NOMO-1 (cell line): ENCODE data around the gene FRMD1.

Experiments used
- DNase-seq, 2 experiments: peaks; one replicate each; lab custom pipeline; 2025; ENCODE audit not compliant: unreplicated experiment in 2 of 2; lab: John Stamatoyannopoulos, UW

The FRMD1 gene

GRCh38 chr6:168013250-168013915 is 65.6 kb downstream of the FRMD1 start:
- DNase-seq = no peak

GRCh38 chr6:168012431-168013249 is 66.4 kb downstream of the FRMD1 start:
- DNase-seq = no peak

- no peak for DNase-seq
Observed at GRCh38 chr6:168011291-168011690, 67.7 kb downstream of the FRMD1 start.

GRCh38 chr6:168009331-168009730 is 69.7 kb downstream of the FRMD1 start:
- no peak for DNase-seq

- DNase-seq = peak; percentile 35 to 48
Observed at GRCh38 chr6:168007592-168008338, 71.2 kb downstream of the FRMD1 start.

- no peak for DNase-seq
Observed at GRCh38 chr6:168005796-168006195, 73.2 kb downstream of the FRMD1 start.

GRCh38 chr6:168004945-168005344 is 74.1 kb downstream of the FRMD1 start:
- no peak for DNase-seq

GRCh38 chr6:168004023-168004422 is 75.0 kb downstream of the FRMD1 start:
- no peak for DNase-seq
